Rectal smooth muscle tissue (tissue), 1 donor: ENCODE results near the gene UGT1A5.
"Not testable (repeated sequence)": the region's sequence is repeated elsewhere in the genome, so short reads cannot be mapped to it uniquely, and the experiment has no call there.

Experiments used
- H3K27ac ChIP-seq: one replicate; pipeline ENCODE4 v1.7.0; 2013; ENCODE audit warnings: low read depth, low read length, inconsistent platforms
- H3K27me3 ChIP-seq: one replicate; pipeline ENCODE4 v1.7.0; 2013; ENCODE audit warnings: low read length; ENCODE audit not compliant: control insufficient read depth, insufficient read depth
- H3K36me3 ChIP-seq: one replicate; pipeline ENCODE4 v1.7.0; 2013; ENCODE audit warnings: low read length; ENCODE audit not compliant: control insufficient read depth, insufficient read depth
- H3K4me1 ChIP-seq: one replicate; pipeline ENCODE4 v1.7.0; 2013; ENCODE audit warnings: low read length; ENCODE audit not compliant: control insufficient read depth, insufficient read depth
- H3K4me3 ChIP-seq: one replicate; pipeline ENCODE4 v1.7.0; 2013; ENCODE audit warnings: low read length
- H3K9ac ChIP-seq: one replicate; pipeline ENCODE4 v1.7.0; 2013; ENCODE audit warnings: low read length

UGT1A5 gene

GRCh38 chr2:233700842-233701241, 11.9 kb upstream of the UGT1A5 start:
- not testable (repeated sequence) for H3K4me3 ChIP-seq, H3K27ac ChIP-seq

GRCh38 chr2:233702238-233702637, 10.5 kb upstream of the UGT1A5 start:
- H3K27me3 ChIP-seq: no peaks in the 10 kb centered on the region
- H3K36me3 ChIP-seq: no peaks in the 10 kb centered on the region
- H3K9ac ChIP-seq: no peak overlapping the region
- H3K4me3 ChIP-seq: no peak overlapping the region
- no peaks in the 10 kb centered on the region for H3K4me1 ChIP-seq
- H3K27ac ChIP-seq: no peak overlapping the region

More at GRCh38 chr2:233700842-233701241, 11.9 kb upstream of the UGT1A5 start:
- not testable (repeated sequence) for H3K27me3 ChIP-seq, H3K9ac ChIP-seq, H3K36me3 ChIP-seq, H3K4me1 ChIP-seq

GRCh38 chr2:233705911-233706506, 6.7 kb upstream of the UGT1A5 start:
- no peak overlapping the region for H3K27ac ChIP-seq
- H3K4me3 ChIP-seq: no peak overlapping the region
- H3K36me3 ChIP-seq: no peaks in the 10 kb centered on the region
- no peaks in the 10 kb centered on the region for H3K27me3 ChIP-seq
- H3K4me1 ChIP-seq: no peaks in the 10 kb centered on the region
- H3K9ac ChIP-seq: no peak overlapping the region

GRCh38 chr2:233706720-233707119, 6.0 kb upstream of the UGT1A5 start:
- Histone ChIP-seq H3K27me3 (no peaks in the 10 kb centered on the region), H3K36me3 (no peaks in the 10 kb centered on the region), H3K4me3 (no peak overlapping the region), H3K4me1 (no peaks in the 10 kb centered on the region), H3K27ac (no peak overlapping the region), H3K9ac (no peak overlapping the region)

- no peaks in the 10 kb centered on the region for H3K4me1 ChIP-seq
- no peak overlapping the region for H3K9ac ChIP-seq
- H3K27me3 ChIP-seq: no peaks in the 10 kb centered on the region
- no peak overlapping the region for H3K27ac ChIP-seq
- no peak overlapping the region for H3K4me3 ChIP-seq
- H3K36me3 ChIP-seq: no peaks in the 10 kb centered on the region
These were observed 4.6 kb upstream of the UGT1A5 start for GRCh38 chr2:233707940-233708644.

- no peaks in the 10 kb centered on the region for H3K4me1 ChIP-seq
- H3K27me3 ChIP-seq: no peaks in the 10 kb centered on the region
- H3K27ac ChIP-seq: no peak overlapping the region
These were observed 3.8 kb upstream of the UGT1A5 start for GRCh38 chr2:233708942-233709341.

GRCh38 chr2:233711312-233712008, 1.2 kb upstream of the UGT1A5 start:
- H3K27me3 ChIP-seq: no peaks in the 10 kb centered on the region
- no peak overlapping the region for H3K27ac ChIP-seq
- no peak overlapping the region for H3K9ac ChIP-seq
- H3K36me3 ChIP-seq: no peaks in the 10 kb centered on the region
- no peak overlapping the region for H3K4me3 ChIP-seq
- no peaks in the 10 kb centered on the region for H3K4me1 ChIP-seq

More at GRCh38 chr2:233708942-233709341, 3.8 kb upstream of the UGT1A5 start:
- no peak overlapping the region for H3K4me3 ChIP-seq
- no peaks in the 10 kb centered on the region for H3K36me3 ChIP-seq
- H3K9ac ChIP-seq: no peak overlapping the region

- Histone ChIP-seq H3K4me1 (no peaks in the 10 kb centered on the region), H3K36me3 (no peaks in the 10 kb centered on the region), H3K27me3 (no peaks in the 10 kb centered on the region), H3K9ac (no peak overlapping the region), H3K27ac (no peak overlapping the region), H3K4me3 (no peak overlapping the region)
These were observed 532 bp downstream of the UGT1A5 start for GRCh38 chr2:233713262-233713615.

- Histone ChIP-seq H3K27ac (no peak overlapping the region), H3K9ac (no peak overlapping the region), H3K27me3 (no peaks in the 10 kb centered on the region), H3K4me1 (no peaks in the 10 kb centered on the region), H3K4me3 (no peak overlapping the region), H3K36me3 (no peaks in the 10 kb centered on the region)
These were observed 1.4 kb downstream of the UGT1A5 start for GRCh38 chr2:233714121-233714520.

- H3K27ac ChIP-seq: no peak within 1 kb of the TSS
- no peak within 1 kb of the TSS for H3K4me3 ChIP-seq
- no peak within 1 kb of the TSS for H3K9ac ChIP-seq
- H3K4me1 ChIP-seq: no peaks in the 10 kb centered on the region
- H3K27me3 ChIP-seq: no peaks in the 10 kb centered on the region
- no peaks in the 10 kb centered on the region for H3K36me3 ChIP-seq
These were observed 5.8 kb downstream of the UGT1A5 start, which contains the start of gene UGT1A4 for GRCh38 chr2:233718552-233718951. Gene UGT1A4 (plus strand): TSS chr2:233718736. CDS start chr2:233718821, 85 bp downstream.

GRCh38 chr2:233728723-233729301, 16.1 kb downstream of the UGT1A5 start, which contains the start of gene UGT1A3:
Gene UGT1A3 (plus strand): TSS chr2:233729042. CDS start chr2:233729127, 85 bp downstream.
- Histone ChIP-seq H3K4me3 (no peak within 1 kb of the TSS), H3K27ac (no peak within 1 kb of the TSS), H3K9ac (no peak within 1 kb of the TSS), H3K36me3 (no peaks in the 10 kb centered on the region), H3K4me1 (no peaks in the 10 kb centered on the region), H3K27me3 (no peaks in the 10 kb centered on the region)

- not testable (repeated sequence) for H3K27me3 ChIP-seq, H3K4me3 ChIP-seq, H3K4me1 ChIP-seq, H3K36me3 ChIP-seq, H3K9ac ChIP-seq, H3K27ac ChIP-seq
These were observed 24.4 kb downstream of the UGT1A5 start for GRCh38 chr2:233736868-233737653.
